ENCODE data around the gene CDC42BPB. TPM values are rescaled to one million over a fixed set of nuclear protein-coding genes. Genes with fewer than 3 reads are reported as not detected.

CDC42BPB gene
- total and polyA plus RNA-seq, 2 of the 13 experiments (the other 11 are each of a cell fraction or from before 2014, with no cell fraction given), result 19.7 to 32.3 TPM

DNA sequence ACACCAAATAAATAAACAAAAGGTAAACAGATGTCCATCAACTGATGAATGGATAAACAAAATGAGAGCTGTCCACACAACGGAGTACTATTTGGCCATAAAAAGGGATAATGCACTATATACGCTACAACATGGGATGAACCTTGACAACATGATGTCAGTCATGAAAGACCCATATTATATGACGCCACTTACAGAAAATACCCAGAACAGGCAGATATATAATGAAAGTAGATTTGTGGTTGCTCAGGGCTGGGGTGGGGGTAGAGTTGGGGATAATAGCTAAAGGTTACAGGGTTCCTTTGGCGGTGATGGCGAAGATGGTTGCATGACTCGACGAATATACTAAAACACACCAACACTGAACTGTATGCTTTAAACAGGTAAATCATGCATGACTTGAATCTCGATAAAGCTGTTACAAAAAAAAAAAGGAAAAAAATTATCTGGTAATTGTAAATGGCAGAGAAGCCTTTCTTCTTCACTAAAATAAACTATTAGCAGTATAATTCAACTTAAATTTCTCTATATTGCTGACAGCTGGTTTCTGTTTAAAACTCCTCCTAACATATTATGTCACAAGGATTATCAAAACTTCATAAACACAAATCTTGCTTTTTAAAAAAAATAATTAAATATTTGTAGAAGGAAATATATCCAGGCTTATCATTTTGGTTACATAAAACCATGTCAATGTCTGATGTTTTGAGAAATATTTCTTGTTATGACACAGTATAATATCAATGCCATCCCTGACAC, 13.9 kb downstream of the CDC42BPB start:
- Histone ChIP-seq H3K9ac (ENCODE audit: insufficient read depth, low read depth, low read length) (no peak overlapping the region), H3K79me2 (ENCODE audit: insufficient read depth, low read length) (peaks cover 41% of the 10 kb centered on the region), H2AFZ (ENCODE audit: low read length) (no peak overlapping the region), H3K9me3 (ENCODE audit: low read length) (no peaks in the 10 kb centered on the region), H3K27ac (ENCODE audit: extremely low read length, insufficient read depth, low read length) (no peak overlapping the region), H3K27me3 (ENCODE audit: control insufficient read depth in 1 of 2, insufficient read depth in 2 of 2, low read length in 2 of 2) (no peaks in the 10 kb centered on the region), H4K20me1 (ENCODE audit: insufficient read depth, low read length) (no peaks in the 10 kb centered on the region), H3K4me1 (ENCODE audit: insufficient read depth, low read length) (no peaks in the 10 kb centered on the region), H3K36me3 (replicated peaks in 1 of 2; ENCODE audit: control insufficient read depth in 1 of 2, insufficient read depth in 2 of 2, low read length in 2 of 2) (peaks cover 7 to 11% of the 10 kb centered on the region in 2 experiments; a peak in 3 of 5 replicates), H3K4me3 (replicated peaks in 1 of 3; ENCODE audit: insufficient read depth in 1 of 3, low read depth in 2 of 3, low read length in 3 of 3) (no peak overlapping the region), H3K4me2 (ENCODE audit: low read depth, low read length) (no peak overlapping the region)
- TSS peak; percentile 38 for BruUV-seq (replicated peaks)
- CTCF ChIA-PET (ENCODE audit: low intra/inter-chr PET ratio, low total read pairs), result no interaction called here
- FAIRE-seq, result no peak
- in situ Hi-C loops (cut with HindIII; ENCODE audit: extremely low pct_ligation_motif_present, low pct_unique_long_range_greater_than_20kb) (no loop called here), intact Hi-C loops (cut with micrococcal nuclease; ENCODE audit: unreplicated experiment) (no loop called here)
- POLR2A ChIA-PET, result no interaction called here
- TF ChIP-seq, protein P1, sequence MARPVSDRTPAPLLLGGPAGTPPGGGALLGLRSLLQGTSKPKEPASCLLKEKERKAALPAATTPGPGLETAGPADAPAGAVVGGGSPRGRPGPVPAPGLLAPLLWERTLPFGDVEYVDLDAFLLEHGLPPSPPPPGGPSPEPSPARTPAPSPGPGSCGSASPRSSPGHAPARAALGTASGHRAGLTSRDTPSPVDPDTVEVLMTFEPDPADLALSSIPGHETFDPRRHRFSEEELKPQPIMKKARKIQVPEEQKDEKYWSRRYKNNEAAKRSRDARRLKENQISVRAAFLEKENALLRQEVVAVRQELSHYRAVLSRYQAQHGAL (CRISPR knock-in tag; IDR thresholded peaks at IDR 0.05; ENCODE audit: not compliant biosample characterization), result no peak
- TF ChIP-seq BRCA1 (CRISPR knock-in tag; IDR thresholded peaks at IDR 0.05), result no peak
- TF ChIP-seq, protein P2, sequence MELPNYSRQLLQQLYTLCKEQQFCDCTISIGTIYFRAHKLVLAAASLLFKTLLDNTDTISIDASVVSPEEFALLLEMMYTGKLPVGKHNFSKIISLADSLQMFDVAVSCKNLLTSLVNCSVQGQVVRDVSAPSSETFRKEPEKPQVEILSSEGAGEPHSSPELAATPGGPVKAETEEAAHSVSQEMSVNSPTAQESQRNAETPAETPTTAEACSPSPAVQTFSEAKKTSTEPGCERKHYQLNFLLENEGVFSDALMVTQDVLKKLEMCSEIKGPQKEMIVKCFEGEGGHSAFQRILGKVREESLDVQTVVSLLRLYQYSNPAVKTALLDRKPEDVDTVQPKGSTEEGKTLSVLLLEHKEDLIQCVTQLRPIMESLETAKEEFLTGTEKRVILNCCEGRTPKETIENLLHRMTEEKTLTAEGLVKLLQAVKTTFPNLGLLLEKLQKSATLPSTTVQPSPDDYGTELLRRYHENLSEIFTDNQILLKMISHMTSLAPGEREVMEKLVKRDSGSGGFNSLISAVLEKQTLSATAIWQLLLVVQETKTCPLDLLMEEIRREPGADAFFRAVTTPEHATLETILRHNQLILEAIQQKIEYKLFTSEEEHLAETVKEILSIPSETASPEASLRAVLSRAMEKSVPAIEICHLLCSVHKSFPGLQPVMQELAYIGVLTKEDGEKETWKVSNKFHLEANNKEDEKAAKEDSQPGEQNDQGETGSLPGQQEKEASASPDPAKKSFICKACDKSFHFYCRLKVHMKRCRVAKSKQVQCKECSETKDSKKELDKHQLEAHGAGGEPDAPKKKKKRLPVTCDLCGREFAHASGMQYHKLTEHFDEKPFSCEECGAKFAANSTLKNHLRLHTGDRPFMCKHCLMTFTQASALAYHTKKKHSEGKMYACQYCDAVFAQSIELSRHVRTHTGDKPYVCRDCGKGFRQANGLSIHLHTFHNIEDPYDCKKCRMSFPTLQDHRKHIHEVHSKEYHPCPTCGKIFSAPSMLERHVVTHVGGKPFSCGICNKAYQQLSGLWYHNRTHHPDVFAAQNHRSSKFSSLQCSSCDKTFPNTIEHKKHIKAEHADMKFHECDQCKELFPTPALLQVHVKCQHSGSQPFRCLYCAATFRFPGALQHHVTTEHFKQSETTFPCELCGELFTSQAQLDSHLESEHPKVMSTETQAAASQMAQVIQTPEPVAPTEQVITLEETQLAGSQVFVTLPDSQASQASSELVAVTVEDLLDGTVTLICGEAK (IDR thresholded peaks at IDR 0.05), result 0 out of 2 replicates have a peak, but pooled peaks have one; percentile 23
- TF ChIP-seq, protein P2 (CRISPR knock-in tag; IDR thresholded peaks at IDR 0.05), result no peak
- no peak for TF ChIP-seq ZNF350 (CRISPR knock-in tag; IDR thresholded peaks at IDR 0.05; ENCODE audit: borderline replicate concordance, low read depth)
- DNase-seq (ENCODE audit: low spot score), result no peak
- WGBS (ENCODE audit: low lambda C conversion rate), result 94% methylated on average over 8 of the region's 8 CpGs
- ATAC-seq, result no peak
